GM18870 (cell line): ENCODE measurements around the gene METRNL.

Experiments
- ATAC-seq: cut with Tn5 transposase; IDR thresholded peaks from one replicate; pipeline ENCODE4 v1.9.1; 2021; ENCODE audit warnings: moderate library complexity; ENCODE audit not compliant: unreplicated experiment

METRNL gene

GRCh38 chr17:83103943-83104311 lies 24.5 kb downstream of the METRNL start:
- no peak for ATAC-seq

- ATAC-seq: no peak
Measured at GRCh38 chr17:83104577-83105505, 25.4 kb downstream of the METRNL start.

GRCh38 chr17:83105512-83105911 lies 26.1 kb downstream of the METRNL start:
- no peak for ATAC-seq

GRCh38 chr17:83106056-83106588 lies 26.7 kb downstream of the METRNL start:
- ATAC-seq: no peak

- no peak for ATAC-seq
Measured at GRCh38 chr17:83106913-83107655, 27.7 kb downstream of the METRNL start.

GRCh38 chr17:83107656-83108048 lies 28.2 kb downstream of the METRNL start:
- no peak for ATAC-seq

GRCh38 chr17:83108709-83109108 lies 29.3 kb downstream of the METRNL start:
- ATAC-seq: no peak

GRCh38 chr17:83109386-83109785 lies 30.0 kb downstream of the METRNL start:
- no peak for ATAC-seq

GRCh38 chr17:83109793-83110645 lies 30.6 kb downstream of the METRNL start:
- no peak for ATAC-seq

- no peak for ATAC-seq
Measured at GRCh38 chr17:83110735-83111134, 31.3 kb downstream of the METRNL start.

GRCh38 chr17:83111516-83112282 lies 32.3 kb downstream of the METRNL start:
- no peak for ATAC-seq

- ATAC-seq: no peak
Measured at GRCh38 chr17:83113381-83113780, 34.0 kb downstream of the METRNL start.

- ATAC-seq: no peak
Measured at GRCh38 chr17:83113792-83114191, 34.4 kb downstream of the METRNL start.

- no peak for ATAC-seq
Measured at GRCh38 chr17:83114706-83115105, 35.3 kb downstream of the METRNL start.

- no peak for ATAC-seq
Measured at GRCh38 chr17:83115202-83115651, 35.8 kb downstream of the METRNL start.

- no peak for ATAC-seq
Measured at GRCh38 chr17:83115832-83116231, 36.4 kb downstream of the METRNL start.

GRCh38 chr17:83116311-83116771 lies 36.9 kb downstream of the METRNL start:
- ATAC-seq: no peak

- no peak for ATAC-seq
Measured at GRCh38 chr17:83116783-83117555, 37.6 kb downstream of the METRNL start.

GRCh38 chr17:83117583-83117982 lies 38.2 kb downstream of the METRNL start:
- no peak for ATAC-seq
